GM11168 (cell line): ENCODE measurements around the gene RNF141.

Experiments
- in situ Hi-C: fragments of 300-500 bp; cut with MboI; formaldehyde crosslinking; loops from one replicate; pipeline ENCODE4 v1.12.0; 2022; ENCODE audit warnings: low sequenced_read_pairs; ENCODE audit not compliant: unreplicated experiment

The RNF141 gene

DNA sequence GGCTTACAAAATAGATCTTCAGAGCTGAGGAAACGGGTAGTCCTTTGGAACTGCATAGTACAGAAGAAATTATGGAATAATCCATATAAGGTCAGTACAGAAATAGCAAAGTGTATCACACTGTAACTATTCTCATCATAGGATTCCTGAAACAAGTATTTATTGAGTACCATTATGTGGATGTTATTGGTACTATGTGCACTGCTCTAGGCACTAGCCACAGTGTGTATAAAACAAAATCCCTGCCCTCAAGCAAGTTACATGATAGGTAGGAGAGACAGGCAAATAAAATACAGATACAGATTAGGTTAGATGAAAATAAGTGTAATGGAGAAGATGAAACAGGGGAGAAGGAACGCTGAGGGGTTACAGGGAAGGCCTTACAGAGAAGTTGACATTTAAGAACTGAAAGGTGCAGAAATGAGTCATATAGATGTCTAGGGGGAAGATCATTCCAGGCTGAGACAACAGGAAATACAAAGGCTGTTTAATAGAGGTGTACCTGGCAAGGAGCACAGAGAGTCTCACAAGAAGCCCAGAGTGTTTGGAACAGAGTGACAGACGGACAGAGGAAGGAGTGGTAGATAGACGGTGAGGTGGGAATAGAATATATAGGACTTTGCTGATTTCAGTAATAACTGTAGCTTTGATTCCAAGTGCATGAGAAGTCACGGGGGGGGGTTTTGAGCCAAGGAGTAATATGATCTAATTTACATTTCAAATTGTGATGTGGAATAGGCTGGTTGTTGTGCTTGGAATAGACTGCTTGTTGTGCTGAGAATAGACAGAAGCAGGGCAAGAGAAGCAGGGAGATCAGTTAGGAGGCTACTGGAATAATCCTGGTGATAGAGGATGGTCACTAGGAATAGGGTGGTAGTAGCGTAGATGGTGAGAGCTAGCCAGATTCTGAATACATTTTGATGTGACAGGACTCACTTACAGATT lies 13.7 kb downstream of the RNF141 start:
- in situ Hi-C loops, result loop anchor here (10.0 kb wide), 1 partner anchor 208 kb away; no protein-coding TSS in a partner anchor

DNA sequence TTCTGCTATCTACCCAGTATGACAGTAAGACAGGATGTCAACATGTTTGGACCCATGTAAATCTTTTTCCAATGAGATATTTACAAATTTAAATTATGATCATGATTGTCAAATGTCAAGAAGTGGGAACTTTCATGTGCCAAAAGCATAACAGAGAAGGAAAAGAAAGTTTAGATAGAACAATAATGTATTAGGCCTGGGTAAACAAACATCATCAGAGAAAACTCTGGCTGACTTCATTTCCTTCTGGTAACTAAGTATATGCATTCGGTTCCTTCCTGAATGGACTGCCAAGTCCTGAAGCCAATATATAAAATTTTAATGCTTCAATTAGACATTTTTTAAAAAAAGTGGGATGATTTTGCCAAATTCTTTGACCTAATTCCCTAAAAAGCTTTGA lies 16.5 kb downstream of the RNF141 start:
- in situ Hi-C loops, result loop anchor here (10.0 kb wide), 1 partner anchor 210 kb away; no protein-coding TSS in a partner anchor

DNA sequence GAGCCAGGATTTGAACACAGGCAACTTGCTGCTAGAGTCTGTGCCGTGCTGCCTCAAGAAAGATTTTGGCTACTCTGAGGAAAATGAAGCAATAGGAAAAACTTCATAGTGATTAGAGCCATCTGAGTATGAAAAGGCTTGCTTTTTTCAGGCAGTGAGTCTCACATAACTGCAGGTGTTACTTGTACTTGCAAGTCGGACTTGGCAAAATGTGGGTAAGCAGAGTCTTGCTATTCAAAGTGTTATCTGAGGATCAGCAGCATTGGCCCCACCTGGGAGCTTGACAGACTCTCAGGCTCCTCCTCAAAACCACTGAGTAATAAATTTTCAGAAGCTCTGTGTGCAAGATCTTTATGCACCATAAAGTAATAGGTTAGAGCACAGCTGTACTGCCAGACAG lies 18.1 kb downstream of the RNF141 start:
- in situ Hi-C loops, result loop anchor here (10.0 kb wide), 1 partner anchor 212 kb away; no protein-coding TSS in a partner anchor

DNA sequence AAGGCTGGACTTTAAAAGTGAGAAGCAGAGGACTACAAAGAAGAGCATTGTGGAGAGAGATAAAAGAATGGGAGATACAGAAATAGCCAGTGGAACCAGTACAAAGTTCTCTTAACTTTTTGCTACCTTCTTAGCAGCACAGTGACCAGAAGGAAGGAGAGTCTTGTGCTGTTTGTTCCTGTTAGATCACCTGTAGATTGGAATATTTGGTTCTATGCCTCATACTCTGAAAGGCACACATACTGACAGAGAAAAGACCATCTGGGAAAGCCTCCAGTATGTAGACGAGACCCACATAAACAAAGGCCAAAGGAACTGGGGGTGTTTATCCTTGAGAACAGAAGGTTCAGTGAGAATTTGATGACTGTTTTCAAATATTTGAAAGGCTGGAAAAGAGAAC lies 18.7 kb downstream of the RNF141 start:
- in situ Hi-C loops, result loop anchor here (10.0 kb wide), 1 partner anchor 213 kb away; no protein-coding TSS in a partner anchor

DNA sequence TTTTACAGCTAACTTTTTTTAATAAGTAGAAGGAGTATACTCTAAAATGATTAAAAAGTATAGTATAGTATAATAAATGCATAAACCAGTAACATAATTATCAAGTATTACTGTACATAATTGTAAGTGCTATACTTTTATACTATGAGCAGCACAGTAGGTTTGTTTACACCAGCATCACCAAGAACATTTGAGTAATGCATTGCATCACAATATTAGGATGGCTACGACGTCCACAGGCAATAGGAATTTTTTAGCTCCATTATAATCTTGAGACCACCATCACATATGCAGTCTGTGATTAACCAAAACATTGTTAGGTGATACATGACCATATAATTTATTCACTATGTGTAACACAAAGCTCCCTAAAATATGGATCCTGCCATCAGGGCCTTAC lies 20.4 kb downstream of the RNF141 start:
- in situ Hi-C loops, result loop anchor here (10.0 kb wide), 1 partner anchor 214 kb away; no protein-coding TSS in a partner anchor

DNA sequence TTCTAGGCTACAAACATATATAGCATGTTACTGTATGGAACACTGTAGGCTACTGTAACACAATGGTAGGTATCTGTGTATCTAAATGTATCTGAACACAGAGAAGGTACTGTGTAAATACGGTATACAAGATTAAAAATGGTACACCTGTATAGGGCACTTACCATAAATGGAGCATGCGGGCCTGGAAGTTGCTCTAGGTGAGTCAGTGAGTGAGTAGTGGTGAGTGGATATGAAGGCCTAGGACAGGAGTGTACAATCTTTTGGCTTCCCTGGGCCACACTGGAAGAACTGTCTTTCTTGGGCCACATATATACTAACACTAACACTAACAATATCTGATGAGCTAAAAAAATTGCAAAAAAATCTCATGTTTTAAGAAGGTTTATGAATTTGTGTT lies 21.4 kb downstream of the RNF141 start:
- in situ Hi-C loops, result loop anchor here (10.0 kb wide), 1 partner anchor 215 kb away; no protein-coding TSS in a partner anchor

DNA sequence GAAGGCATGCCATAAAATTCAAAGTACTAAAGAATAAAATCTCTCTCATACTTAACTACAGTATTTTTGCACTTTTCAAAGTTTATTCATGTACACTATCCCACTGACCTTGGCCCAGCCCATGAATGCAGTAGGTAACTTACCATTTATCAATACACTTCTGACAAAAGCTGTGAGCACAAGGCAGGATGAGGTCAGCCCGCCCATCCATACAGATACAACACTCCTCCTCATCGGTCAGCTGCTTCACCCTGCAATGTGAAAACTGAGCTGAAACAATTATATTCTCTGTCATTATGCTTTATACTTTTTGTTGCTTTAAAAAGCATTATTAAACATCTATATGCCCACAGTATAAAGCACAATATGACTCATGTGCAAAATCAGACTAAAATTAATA lies 22.1 kb downstream of the RNF141 start:
- in situ Hi-C loops, result no loop called here

DNA sequence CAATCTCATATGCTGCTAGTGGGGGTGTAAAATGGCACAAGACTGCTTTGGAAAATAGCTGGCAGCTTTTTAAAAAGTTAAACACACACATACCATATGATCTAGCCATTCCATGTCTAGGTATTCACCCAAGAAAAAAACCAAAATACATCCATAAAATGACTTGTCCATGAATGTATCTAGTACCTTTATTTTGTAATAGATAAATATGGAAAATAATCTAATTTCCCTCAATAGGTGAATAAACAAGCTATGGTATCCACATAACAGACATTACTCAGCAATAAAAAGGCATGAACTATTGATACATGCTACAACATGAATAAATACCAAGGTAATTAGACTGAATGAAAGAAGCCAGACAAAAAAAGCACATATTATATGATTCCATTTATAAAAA lies 22.9 kb downstream of the RNF141 start:
- in situ Hi-C loops, result no loop called here

DNA sequence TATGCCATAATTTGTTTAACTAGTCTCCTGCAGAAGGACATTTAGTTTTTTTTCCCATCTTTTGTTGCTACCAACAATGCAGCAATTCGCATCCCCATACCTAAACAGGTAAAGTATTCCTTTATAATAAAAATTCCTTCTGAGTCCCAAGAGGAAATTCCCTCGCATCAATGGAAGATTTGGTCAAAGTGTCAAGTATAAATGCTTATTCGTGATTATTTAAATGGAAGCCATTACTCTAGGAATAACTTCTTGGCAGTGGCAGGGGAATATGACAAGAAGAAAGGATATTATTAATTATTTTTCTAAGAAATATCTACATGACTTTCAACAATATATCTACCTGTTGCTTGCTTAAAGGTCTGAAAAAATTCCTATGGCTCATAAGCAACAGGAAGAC lies 25.6 kb downstream of the RNF141 start:
- in situ Hi-C loops, result no loop called here

DNA sequence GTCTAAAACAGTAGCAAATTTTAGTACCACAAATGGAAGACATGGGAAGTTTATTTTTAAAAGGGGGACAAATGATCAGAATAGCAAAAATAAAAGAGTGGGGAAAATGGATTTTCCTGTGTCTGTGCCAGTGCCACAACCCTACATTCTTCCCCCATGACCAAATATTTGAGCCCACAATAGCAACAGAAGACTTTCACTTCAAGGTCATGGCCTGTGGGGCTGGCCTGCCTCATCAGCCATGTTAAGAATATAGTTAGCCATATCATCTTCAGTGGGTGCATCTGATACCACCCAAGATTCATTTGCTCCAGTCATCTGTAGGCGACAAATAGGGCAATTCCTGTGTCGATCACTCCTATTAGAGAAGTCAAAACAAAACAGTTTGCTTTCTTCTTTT lies 26.3 kb downstream of the RNF141 start:
- in situ Hi-C loops, result no loop called here

DNA sequence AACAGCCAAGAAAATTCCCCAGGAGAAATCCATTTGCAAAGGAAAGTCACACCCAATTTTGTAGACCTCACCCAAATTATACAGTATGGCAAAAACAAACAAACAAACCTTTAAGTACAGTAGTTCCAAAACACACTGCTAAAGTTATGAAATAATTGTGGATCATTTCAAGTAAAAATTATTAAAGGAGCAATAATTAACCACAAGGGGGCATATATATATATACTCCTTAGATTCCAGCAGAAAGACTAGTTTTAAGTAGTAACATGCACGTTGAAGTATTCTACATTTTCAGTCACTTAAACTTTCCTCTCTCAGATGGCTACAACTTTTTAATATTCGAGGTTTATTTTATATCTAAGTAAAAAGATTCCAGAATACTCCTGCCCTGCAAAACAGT lies 26.8 kb downstream of the RNF141 start:
- in situ Hi-C loops, result no loop called here

DNA sequence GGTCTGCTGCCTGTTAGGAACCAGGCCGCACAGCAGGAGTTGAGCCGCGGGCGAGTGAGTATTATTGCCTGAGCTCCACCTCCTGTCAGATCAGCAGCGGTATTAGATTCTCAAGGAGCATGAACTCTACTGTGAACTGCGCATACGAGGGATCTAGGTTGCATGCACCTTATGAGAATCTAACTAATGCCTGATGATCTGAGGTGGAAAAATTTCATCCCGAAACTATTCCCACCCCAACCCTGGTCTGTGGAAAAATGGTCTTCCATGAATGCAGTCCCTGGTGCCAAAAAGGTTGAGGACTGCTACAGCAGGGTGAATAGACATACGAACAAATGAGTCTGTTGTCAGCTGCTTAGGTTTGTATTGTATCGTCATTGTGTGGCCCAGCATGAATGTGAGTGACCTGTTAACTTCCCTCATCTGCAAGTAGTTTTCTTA lies 29.8 kb downstream of the RNF141 start:
- in situ Hi-C loops, result no loop called here

DNA sequence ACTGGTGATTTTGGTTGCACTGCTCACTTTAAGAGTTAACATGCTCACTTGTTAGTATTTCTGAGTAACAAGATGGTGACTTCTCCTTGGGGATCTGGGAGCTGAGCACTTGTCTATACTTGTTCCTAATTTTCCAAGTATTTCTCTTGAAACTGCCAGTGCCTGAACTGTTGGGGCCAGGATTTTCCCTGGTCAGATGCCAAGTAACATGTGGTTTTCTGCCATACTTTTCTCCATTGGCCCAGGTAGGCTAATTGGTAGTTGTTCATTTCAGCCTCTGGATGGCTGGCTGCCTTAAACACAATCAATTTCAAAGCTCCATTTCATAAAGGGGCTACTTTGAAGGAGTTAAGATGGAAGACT lies 35.0 kb downstream of the RNF141 start:
- in situ Hi-C loops, result no loop called here

DNA sequence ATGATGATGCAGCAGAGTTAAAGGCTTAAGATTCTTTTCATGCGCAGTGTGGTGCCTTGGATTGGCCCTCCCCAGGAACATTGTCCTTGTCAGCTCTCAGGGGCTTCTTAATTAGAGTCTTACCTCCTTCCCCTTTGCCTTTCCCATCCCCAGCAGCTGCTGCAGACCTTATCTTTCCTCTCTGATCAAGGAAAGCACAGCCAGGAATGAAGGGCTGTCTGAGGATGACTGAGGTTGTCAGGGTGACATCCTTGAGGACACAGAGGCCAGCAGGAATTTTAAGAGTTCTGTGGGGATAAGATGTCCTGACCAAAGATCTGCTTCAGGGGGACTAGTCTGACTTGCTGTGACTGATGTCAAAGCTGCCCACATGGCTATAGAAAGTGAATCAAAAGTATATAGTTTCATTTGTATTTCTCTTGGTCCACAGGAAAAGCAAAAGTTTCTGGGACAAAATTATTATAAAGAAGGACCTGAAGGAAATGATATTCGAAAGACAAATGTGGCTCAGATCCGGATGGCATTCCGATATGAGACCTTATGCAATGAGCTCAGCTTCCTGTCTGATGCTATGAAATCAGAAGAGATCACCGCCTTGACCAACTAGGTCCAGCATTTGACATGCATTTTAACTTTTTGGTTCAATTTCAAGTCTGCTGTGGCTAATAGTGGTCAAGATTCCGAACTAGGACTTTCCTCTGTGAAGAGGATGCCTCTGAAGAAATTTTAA lies 35.5 kb downstream of the RNF141 start:
- in situ Hi-C loops, result no loop called here

DNA sequence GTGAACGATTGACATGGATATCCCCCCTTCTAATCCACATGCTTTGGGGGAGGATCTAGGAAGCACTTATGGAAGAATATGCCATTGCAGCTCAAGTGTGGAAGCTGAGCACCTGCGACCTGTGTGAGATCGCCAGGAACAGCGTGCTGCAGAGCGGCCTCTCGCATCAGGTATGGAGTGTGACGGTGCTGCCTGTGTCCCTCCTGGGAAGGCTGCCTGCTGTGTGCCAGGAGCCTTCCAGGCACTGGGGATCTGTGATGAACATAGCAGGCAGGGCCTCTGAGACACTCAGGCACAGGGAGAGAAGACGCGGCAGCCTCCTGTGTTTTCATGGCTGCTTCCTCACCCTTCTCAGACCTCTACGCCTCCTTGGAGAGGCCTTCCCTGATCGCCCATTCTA lies 36.5 kb downstream of the RNF141 start:
- in situ Hi-C loops, result no loop called here

DNA sequence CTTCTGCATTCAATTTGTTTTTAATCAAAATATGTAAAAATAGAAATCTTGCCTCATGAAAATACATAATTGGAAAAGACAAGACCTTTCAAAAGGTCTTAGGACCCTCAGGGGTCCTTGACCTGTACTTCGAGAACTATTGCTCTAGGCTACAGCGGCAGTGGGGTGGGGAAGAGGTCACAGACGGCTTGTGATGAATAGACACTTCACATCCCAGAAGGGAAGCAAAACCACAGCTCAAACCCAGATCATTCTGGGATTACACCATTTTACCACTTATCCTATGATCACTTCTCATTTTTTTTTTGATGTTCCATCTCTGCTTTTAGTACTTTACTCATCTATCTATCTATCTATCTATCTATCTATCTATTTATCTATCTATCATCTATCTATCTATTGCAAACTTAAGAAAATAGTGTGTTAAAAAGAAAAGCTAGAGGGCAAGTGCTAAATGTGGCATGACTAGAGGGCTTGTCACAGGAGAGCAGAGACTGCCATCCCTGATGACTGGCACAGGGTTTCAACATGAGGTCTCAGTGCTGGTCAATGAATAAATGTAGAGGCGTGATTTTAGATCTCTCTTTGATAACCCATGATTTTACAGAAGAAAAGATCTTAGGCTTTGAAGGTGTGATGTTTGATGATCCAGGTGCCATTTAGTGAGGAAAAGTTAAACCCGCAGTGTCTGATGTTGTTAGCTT lies 37.1 kb downstream of the RNF141 start:
- in situ Hi-C loops, result no loop called here

DNA sequence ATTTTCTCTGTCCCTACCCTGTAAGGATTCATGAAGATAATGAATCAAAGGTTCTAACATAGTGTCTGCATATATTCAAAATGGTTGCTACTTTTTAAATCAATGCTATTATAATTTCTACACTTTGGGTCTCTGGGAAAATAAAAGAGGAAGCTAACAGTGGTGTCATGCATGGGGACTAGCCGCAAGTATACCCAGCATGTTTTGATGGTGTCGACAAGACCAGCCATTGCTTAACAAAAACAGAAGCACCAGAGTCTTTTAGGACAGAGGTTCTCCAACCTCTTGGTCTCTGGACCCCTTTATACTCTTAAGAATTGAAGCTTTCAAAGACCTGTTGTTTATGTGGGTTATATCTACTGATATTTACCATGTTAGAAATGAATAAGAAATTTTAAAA lies 37.8 kb downstream of the RNF141 start:
- in situ Hi-C loops, result no loop called here

DNA sequence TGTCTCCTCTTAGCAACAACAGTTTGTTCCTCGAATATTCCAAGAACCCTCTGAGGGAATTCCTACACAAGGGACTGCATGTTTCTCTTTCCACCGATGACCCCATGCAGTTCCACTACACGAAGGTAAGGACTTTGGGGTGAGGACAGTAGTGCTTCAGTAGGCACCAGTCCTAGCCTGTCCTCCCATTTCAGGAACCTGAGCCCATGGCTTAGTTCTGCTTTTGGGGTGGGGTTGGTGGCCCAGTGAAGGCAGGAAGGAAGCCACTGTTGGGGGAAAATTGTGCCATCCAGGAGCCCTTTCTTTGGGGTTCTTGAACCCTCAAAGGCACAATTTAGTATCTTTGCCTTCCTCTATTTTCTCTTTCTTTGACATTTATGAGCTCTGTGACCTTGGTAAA lies 38.2 kb downstream of the RNF141 start:
- in situ Hi-C loops, result no loop called here

DNA sequence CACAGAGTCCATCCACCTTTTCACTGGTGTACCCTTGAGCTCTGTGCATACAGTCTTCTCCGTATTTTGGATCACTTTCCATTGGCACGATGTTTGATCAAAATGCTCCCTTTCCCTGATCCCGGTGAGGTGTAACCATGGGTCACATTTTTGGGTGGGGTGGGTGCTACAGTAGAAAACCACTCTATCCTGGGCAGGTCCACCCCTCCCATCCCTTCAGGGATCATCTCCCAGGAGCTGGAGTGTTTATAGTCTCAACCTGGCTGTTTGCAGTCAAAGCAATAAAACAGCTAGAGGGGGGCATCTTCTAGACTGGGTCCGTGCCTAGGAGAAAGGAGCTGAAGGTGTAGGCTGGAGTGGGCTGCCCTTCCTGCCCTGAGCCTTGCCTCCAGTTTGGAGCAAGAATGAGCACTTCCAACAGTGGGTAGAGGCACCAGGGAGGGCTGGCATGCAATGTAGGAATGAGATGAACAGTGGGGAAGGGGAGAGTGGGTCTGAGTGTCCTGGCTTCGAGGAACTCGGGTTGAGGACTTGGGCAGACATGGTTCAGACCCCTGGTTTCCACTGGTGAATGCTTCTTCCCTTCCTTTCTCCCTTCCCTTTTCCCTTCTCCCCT lies 38.8 kb downstream of the RNF141 start:
- in situ Hi-C loops, result no loop called here
